GM18508 (cell line): ENCODE measurements around the gene PTEN.
"Not testable (repeated sequence)": the region's sequence is repeated elsewhere in the genome, so short reads cannot be mapped to it uniquely, and the experiment has no call there.

ENCODE experiments used
- ATAC-seq: cut with Tn5 transposase; IDR thresholded peaks from one replicate; pipeline ENCODE4 v1.9.1; 2021; ENCODE audit warnings: moderate number of reproducible peaks; ENCODE audit not compliant: insufficient read depth, unreplicated experiment

PTEN gene

DNA sequence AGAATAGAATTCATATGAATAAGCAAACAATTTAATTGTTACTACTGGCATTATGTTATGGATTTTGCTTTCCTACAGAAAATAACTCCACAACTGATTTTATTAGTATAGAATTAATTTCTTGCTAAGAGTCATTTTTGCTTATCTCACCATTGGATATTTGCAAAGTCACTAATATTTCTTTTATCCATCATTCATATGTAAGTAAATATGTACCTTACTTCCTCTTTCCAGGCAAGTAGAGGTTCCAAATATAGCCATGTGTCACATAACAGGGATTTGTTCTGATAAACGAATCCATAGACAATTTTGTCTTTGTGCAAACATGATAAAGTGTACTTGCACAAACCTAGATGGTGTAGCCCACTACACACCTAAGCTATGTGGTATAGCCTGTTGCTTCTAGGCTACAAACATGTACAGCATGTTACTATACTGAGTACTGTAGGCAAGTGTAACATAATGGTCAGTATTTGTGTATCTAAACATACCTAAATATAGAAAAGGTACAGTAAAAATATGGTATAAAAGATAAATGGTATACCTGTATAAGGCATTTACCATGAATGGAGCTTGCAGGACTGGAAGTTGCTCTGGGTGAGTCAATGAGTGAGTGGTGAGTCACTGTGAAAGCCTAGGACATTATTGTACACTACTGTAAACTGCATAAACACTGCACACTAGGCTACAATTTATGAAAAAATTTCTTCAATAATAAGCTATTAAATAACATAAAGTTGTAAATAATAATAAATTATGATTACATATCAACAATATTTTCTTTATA, 18.4 kb upstream of the PTEN start:
- no peak for ATAC-seq

DNA sequence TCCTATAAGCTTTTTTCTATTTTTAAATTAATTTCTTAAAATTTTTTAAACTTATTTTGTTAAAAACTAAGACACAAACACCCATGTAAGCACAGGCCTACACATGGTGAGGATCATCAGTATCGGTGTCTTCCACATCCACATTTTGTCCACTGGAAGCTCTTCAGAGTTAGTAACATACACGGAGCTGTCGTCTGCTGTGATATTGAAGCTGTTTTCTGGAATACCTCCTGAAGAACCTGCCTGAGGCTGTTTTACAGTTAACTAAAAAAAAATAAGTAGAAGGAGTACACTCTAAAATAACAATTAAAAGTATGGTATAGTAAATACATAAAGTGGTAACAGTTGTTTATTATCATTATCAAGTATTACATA, 17.8 kb upstream of the PTEN start:
- ATAC-seq, result no peak

GRCh38 chr10:87846023-87846422, 17.4 kb upstream of the PTEN start:
- ATAC-seq, result no peak

DNA sequence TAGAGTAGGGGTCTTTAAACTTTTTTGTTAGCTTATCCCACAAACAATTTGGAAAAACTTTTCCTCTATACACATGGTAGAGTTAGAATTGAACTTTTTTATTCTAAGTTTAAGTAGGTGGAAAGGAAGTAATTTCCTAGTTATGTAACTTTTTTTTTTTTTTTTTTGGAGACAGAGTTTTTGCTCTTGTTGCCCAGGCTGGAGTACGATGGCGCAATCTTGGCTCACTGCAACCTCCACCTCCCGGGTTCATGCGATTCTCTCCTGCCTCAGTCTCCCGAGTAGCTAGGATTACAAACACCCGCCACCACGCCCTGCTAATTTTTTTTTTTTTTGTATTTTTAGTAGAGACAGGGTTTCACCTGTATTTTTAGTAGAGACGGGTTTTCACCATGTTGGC, 16.7 kb upstream of the PTEN start:
- ATAC-seq, result not testable (repeated sequence)

GRCh38 chr10:87847550-87847949, 15.9 kb upstream of the PTEN start:
- ATAC-seq, result no peak

- ATAC-seq, result no peak
These were observed 14.4 kb upstream of the PTEN start for GRCh38 chr10:87849001-87849400.

- no peak for ATAC-seq
These were observed 12.7 kb upstream of the PTEN start for GRCh38 chr10:87850742-87851205.

- ATAC-seq, result no peak
These were observed 11.3 kb upstream of the PTEN start for GRCh38 chr10:87852089-87852488.

DNA sequence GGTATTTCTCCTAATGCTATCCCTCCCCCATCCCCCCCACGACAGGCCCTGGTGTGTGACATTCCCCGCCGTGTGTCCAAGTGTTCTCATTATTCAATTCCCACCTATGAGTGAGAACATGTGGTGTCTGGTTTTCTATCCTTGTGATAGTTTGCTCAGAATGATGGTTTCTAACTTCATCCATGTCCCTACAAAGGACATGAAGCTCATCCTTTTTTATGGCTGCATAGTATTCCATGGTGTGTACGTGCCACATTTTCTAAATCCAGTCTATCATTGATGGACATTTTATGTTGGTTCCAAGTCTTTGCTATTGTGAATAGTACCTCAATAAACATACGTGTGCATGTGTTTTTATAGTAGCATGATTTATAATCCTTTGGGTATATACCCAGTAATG, 8.2 kb upstream of the PTEN start:
- ATAC-seq, result not testable (repeated sequence)

- ATAC-seq, result not testable (repeated sequence)
These were observed 7.8 kb upstream of the PTEN start for GRCh38 chr10:87855665-87856064.

GRCh38 chr10:87860156-87860795, 3.1 kb upstream of the PTEN start:
- no peak for ATAC-seq

GRCh38 chr10:87860816-87861403, 2.5 kb upstream of the PTEN start:
- no peak for ATAC-seq

DNA sequence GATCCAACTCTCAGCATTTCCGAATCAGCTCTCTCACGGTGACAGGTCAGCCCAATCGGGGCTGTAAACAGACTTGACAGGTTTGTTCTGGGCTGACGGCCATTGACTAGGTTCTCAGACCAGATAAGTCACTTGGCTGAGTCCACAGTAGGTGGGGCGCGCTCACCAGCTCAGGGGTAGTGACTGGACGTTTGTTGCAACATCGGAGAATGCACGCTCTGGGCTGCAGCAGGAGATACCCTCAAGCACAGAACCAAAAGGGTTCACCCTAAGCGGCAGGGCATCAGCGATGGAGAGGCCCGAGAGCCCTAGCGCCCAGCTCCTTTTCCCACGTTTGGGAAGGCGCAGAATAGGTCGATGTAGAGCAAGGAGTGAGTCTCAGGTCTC, 1.9 kb upstream of the PTEN start:
- no peak for ATAC-seq

GRCh38 chr10:87861953-87862678, 1.3 kb upstream of the PTEN start:
- ATAC-seq, result peak; percentile 36

- peak; percentile 3 for ATAC-seq
These were observed 759 bp upstream of the PTEN start for GRCh38 chr10:87862679-87863052.

- ATAC-seq, result not testable (repeated sequence)
These were observed 598 bp downstream of the PTEN start for GRCh38 chr10:87863951-87864495.

GRCh38 chr10:87864496-87865059, 1.2 kb downstream of the PTEN start:
- ATAC-seq, result no peak

GRCh38 chr10:87865241-87865881, 1.9 kb downstream of the PTEN start:
- no peak for ATAC-seq

- ATAC-seq, result no peak
These were observed 3.1 kb downstream of the PTEN start for GRCh38 chr10:87866412-87866974.

DNA sequence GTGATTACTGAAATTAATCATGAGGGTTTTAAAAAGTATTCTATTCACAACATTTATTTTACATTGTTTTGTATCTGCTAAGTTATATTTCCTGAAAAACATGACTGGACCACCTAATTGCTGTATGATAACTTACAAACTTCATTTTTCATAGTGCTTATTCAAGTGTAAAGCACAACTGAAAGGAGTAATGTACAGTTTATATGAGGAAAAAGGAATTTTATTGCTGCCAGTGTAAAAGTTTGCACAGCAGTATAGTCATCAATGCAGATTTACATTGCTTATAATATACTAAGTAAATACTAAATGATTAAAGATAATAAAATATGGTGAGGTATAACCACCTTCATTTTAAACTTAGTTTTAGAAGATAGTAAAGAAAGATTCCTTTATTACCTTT, 4.0 kb downstream of the PTEN start:
- no peak for ATAC-seq
